ENCODE results near the gene POLDIP3.
"Not testable (repeated sequence)": the region's sequence is repeated elsewhere in the genome, so short reads cannot be mapped to it uniquely, and the experiment has no call there.

Gene POLDIP3

DNA sequence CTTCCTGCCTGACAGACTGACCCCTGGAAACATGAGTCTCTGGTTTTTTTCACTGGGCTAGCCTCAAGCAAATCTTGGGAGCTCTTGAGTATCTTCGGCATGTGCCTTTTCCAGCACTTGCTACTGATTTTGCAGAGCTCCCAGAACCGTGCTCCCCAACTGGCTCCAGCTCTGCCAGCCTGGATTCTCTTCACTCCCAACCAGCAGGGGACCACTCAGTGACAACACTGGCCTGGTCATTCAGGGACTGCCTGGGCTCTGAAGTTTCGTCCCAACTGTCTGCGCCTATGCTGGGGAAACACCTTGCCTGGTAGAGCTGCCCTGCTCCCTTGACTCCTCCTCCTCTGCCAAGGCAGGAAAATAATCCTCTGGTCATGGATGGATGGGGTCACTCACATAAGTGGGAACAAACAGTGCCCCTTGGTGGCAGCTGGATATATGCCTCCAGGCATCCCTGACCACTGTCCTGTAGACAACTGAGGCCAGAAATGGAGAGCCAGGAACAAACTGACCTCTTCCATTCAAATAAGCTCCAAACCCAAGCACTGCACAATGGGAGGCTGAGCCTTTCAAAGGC lies 30.2 kb downstream of the POLDIP3 start:
- no peak for DNase-seq (ENCODE audit: low read depth)

DNA sequence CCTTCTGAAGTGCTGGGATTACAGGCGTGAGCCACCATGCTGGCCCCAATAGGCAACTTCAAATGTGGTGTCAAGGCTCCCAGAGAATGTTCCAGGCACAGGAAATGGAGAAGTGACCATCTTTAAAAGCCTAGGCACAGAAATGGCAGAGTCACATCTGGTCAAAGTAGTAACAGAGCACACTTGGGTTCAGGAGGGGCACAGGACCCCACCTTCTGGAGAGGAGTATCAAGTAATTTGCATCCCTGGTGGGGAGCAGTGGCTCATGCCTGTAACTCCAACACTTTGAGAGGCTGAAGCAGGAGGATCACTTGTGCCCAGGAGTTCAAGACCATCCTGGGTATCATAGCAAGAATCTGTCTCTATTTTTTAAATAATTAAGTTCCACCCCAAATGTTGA lies 31.7 kb downstream of the POLDIP3 start:
- no peak for DNase-seq (ENCODE audit: low read depth)

- DNase-seq (ENCODE audit: low read depth), result no peak
Measured at GRCh38 chr22:42581762-42582716, 32.6 kb downstream of the POLDIP3 start.

DNA sequence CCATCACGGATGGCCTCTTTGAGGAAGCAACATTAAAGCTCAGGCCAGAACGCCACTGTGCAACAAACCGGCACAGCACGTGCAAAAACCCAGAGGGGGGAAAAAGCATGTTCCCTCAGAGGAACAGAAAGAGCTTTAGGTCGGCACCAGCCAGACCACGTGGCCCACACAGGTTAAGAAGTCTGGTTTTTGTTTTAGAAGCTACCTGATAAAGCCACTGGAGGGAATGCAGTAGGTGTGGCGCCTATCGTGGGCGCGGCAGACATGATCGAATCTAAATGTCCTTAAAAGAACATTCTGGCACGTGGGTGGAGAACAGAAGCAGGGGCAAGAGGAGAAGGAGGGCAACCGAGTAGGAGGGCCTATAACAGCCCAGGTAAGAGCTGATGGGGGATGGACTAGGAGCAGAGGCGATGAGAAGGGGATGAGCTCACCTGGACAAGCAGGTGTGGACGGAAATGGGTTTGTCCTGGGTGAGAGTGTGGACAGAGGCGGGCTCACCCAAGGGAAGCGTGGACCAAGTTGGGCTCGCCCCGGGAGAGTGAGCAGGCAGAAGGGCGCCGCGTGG lies 33.4 kb downstream of the POLDIP3 start:
- DNase-seq (ENCODE audit: low read depth), result not testable (repeated sequence)

- DNase-seq (ENCODE audit: low read depth), result not testable (repeated sequence)
Measured at GRCh38 chr22:42580040-42580439, 34.6 kb downstream of the POLDIP3 start.

DNA sequence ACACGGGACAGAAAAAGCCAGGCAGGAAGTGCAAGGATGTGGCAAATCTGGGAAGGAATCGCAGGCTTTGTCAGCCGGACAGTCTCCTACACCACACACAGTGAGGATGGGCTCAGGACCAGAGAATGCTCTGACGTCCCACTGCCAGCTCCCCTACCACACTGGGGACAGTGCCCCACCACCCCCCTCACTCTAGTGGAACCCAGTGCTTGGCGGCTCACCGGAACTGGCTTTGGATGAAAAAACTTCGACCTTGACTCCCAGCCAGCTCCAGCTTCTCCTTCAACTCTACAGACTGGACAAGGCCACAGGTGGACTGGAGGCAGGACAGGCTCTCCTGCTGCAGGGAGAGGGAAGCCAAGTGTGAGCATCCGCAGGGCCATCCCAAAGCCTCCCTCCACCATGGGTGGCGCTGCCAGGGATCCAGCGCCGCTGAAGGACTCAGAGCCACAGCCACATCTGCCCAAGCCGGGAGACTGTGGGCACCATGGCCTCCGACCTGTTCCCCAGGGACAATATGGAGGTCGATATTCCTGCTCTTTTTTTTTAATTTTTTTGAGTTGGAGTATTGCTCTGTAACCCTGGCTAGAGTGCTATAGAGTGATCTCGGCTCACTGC lies 37.0 kb downstream of the POLDIP3 start:
- no peak for DNase-seq (ENCODE audit: low read depth)

DNA sequence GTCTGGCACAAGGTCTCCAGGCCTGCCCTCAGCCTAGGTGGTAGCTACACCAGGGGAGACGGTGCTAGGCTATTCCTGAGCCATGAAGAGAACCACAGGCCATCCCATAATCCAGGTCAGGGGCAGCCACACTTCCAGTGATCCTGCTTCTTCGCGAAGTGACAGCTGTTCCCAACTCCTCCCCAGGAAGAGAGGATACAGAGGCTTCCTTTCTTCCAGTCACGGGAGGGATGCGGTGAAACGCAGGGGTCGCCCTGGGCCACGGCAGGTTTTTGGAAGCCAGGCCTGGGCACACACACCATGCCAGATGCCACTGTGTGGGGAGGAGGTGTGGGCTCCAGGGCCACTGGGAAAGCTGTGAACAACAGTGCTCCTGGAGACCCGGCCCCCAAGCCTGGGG lies 37.5 kb downstream of the POLDIP3 start:
- DNase-seq (ENCODE audit: low read depth), result not testable (repeated sequence)

DNA sequence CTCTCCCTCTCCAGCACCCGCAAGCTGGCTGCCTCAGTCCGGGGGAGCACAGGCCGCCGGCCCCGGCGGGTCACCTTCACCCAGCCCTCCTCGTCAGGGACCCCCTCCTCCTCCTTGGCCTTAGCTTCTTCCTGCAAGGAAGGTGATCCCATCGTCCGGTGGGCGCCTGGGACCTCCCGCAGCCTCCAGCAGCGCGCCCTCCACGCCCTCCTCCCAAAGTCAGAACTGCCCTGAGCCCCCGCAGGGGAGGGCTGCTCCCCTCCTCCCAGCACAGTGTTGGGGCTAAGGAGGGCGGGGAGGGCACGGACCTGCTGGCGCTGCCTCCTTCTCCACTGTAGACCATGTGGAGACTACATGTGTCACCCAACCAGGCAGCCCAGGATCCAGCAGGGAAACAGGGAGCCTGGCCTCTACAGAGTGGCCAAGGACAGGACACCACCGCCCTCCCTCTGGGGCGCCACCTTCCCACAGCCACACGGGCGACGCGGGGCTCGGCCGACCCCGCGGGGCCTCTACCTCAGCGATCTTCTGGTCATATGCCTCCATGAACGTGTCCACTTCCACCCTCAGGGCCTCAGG lies 38.6 kb downstream of the POLDIP3 start:
- not testable (repeated sequence) for DNase-seq (ENCODE audit: low read depth)

GRCh38 chr22:42574468-42574867 lies 40.2 kb downstream of the POLDIP3 start:
- not testable (repeated sequence) for DNase-seq (ENCODE audit: low read depth)

DNA sequence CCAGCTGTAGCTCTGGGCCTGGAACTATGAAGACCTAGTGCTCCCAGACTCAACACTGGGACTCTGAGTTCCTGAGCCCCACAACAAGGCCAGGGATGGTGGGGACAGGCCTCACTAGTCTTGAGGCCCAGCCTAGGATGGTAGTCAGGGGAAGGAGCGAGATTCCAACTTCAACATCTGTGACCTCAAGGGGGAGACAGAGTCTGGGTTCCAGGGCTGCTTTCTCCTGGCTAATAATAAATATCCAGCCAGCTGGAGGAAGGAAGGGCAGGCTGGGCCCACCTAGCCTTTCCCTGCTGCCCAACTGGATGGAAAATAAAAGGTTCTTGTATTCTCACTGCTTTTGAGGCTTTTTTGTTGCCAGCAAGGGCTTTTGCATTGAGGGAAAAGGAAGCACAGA lies 40.6 kb downstream of the POLDIP3 start:
- not testable (repeated sequence) for DNase-seq (ENCODE audit: low read depth)

DNA sequence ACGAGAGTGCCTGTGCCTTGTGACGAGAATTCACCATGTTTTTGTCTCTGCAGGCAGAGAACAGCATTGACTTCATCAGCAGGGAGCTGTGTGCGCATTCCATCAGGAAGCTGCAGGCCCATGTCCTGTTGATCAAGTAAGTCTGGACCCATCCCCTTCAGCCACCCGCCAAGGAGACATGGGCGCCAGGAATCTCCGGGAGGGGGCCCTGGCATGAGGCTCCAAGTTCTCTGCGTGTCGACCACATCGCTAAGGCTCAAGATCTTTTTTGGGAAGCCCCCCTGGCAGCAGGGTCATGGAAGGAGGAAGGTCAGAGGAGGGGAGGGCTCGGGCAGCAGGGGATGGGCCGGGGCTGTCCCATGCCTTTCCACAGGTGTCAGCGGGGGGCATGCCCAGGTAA lies 43.6 kb downstream of the POLDIP3 start:
- DNase-seq (ENCODE audit: low read depth), result not testable (repeated sequence)

GRCh38 chr22:42570580-42570979 lies 44.1 kb downstream of the POLDIP3 start:
- not testable (repeated sequence) for DNase-seq (ENCODE audit: low read depth)

GRCh38 chr22:42567950-42568349 lies 46.7 kb downstream of the POLDIP3 start:
- DNase-seq (ENCODE audit: low read depth), result not testable (repeated sequence)

DNA sequence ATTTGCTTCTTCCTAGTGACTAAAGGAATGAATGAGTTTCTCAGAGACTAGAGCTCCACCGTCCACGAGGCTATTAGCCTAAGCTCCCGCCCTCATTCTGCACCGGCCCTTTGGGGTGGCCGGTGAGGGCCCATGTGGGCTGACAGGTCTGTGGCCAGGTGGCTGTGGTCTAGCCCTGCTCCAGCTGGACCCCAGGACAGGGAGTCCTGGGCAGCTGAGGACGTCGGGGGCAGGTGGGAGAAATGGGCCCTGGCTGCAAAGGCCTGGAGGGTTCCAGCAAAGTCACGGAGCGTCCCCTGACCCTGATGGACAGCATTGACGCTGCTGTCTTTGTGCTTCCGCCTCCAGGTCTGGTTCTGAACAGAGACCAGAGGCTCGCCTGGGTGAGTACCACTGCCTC lies 48.7 kb downstream of the POLDIP3 start:
- no peak for DNase-seq (ENCODE audit: low read depth)

DNA sequence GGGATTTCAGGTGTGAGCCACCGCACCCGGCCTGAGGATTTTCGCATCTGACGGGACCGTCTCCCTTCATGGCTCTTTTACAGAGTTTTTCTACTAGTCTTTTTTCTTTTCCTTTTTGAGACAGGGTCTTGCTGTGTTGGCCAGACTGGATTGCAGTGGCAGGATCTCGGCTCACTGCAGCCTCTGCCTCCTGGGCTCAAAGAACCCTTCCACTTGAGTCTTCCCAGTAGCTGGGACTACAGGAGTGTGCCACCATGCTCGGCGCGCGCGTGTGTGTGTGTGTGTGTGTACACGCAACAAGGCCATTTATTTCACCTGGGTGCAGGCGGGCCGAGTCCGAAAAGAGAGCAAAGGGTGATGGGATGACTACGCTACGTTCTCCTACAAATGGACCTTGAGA lies 50.0 kb downstream of the POLDIP3 start:
- DNase-seq (ENCODE audit: low read depth), result no peak

GRCh38 chr22:42563943-42564342 lies 50.7 kb downstream of the POLDIP3 start:
- not testable (repeated sequence) for DNase-seq (ENCODE audit: low read depth)

- DNase-seq (ENCODE audit: low read depth), result no peak
Measured at GRCh38 chr22:42562684-42563083, 52.0 kb downstream of the POLDIP3 start.

DNA sequence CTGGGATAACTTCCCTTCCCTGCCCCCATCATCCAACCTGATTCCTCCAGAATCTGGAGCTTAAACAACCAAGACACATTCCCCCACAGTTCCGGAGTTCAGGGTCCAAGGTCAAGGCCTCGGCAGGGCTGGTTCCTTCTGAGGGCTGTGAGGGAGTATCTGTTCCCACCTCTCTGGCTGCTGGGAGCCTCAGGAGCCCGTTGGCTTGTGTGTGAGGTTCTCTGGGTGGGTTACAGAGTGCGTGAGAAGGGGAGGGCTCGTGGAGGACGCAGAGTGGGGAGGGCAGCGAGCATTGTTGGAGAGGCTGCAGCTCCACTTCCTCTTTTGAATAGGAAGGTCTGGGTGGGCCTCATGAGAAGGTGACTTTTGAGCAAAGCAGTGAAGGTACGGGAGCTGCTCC lies 52.4 kb downstream of the POLDIP3 start:
- no peak for DNase-seq (ENCODE audit: low read depth)

DNA sequence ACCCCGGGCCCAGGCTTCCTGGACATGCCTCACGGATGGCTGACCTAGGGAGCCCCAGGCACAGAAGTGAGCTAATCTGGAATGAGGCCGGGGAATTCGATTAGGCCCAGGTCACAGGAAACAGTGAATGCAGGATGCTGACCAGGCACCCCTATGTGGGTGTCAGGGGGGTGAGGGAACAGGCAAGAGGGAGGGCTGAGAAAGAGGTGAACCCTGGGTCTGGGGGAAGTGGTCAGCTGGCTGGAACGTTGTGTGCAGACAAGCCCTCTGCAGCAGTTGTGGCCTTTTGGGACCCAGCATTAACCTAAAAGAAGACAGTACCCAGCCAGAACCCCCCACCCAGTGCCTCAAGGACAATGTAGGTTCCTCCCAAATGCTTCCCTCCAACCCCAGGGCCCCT lies 52.8 kb downstream of the POLDIP3 start:
- DNase-seq (ENCODE audit: low read depth), result no peak

DNA sequence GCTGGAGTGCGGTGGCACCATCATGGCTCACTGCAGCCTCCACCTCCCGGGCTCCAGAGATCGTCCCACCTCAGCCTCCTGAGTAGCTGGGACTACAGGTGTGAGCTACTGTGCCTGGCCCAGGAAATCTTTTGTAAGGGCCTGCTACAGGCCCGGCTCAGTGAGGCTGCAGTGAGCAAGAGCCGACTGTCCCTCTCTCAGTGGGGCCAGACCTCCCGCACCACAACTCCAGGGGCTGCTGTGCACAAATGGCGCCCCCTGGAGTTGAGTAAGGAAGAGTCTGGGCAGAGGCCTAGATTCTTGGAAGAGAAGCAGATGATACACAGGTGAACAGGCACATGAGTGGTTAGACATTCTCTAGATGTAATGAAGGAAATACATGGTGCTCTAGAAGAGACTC lies 53.9 kb downstream of the POLDIP3 start:
- DNase-seq (ENCODE audit: low read depth), result no peak

- DNase-seq (ENCODE audit: low read depth), result no peak
Measured at GRCh38 chr22:42560381-42560780, 54.3 kb downstream of the POLDIP3 start.
